Mucosa of rectum (tissue), 2 donors: ENCODE measurements around the gene MGLL.

Experiments
- H3K27ac ChIP-seq, 2 donors: one replicate each; pipeline ENCODE4 v1.7.0; 2013; ENCODE audit warnings: inconsistent platforms in 2 of 2, low read depth in 2 of 2, low read length in 2 of 2
- H3K27me3 ChIP-seq, 2 donors: one replicate each; pipeline ENCODE4 v1.7.0; 2013; ENCODE audit warnings: low read length in 2 of 2; ENCODE audit not compliant: control insufficient read depth in 2 of 2, insufficient read depth in 2 of 2
- H3K36me3 ChIP-seq, 2 donors: one replicate each; pipeline ENCODE4 v1.7.0; 2013; ENCODE audit warnings: low read length in 2 of 2; ENCODE audit not compliant: control insufficient read depth in 2 of 2, insufficient read depth in 2 of 2
- H3K4me1 ChIP-seq, 2 donors: one replicate each; pipeline ENCODE4 v1.7.0; 2013; ENCODE audit warnings: low read length in 2 of 2, mild to moderate bottlenecking in 1 of 2; ENCODE audit not compliant: control insufficient read depth in 2 of 2, insufficient read depth in 2 of 2
- H3K4me3 ChIP-seq, 2 donors: one replicate each; pipeline ENCODE4 v1.7.0; 2013; ENCODE audit warnings: low read length in 2 of 2
- H3K9ac ChIP-seq, 2 donors: one replicate each; pipeline ENCODE4 v1.7.0; 2013; ENCODE audit warnings: low read length in 2 of 2, low read depth in 1 of 2, mild to moderate bottlenecking in 1 of 2
- H3K9me3 ChIP-seq, 2 donors: one replicate each; pipeline ENCODE4 v1.7.0; 2013; ENCODE audit warnings: low read length in 2 of 2; ENCODE audit not compliant: control insufficient read depth in 2 of 2
- donor health status: healthy.
- donor health status: Normal muscosa, but diverticular disease.

The MGLL gene

DNA sequence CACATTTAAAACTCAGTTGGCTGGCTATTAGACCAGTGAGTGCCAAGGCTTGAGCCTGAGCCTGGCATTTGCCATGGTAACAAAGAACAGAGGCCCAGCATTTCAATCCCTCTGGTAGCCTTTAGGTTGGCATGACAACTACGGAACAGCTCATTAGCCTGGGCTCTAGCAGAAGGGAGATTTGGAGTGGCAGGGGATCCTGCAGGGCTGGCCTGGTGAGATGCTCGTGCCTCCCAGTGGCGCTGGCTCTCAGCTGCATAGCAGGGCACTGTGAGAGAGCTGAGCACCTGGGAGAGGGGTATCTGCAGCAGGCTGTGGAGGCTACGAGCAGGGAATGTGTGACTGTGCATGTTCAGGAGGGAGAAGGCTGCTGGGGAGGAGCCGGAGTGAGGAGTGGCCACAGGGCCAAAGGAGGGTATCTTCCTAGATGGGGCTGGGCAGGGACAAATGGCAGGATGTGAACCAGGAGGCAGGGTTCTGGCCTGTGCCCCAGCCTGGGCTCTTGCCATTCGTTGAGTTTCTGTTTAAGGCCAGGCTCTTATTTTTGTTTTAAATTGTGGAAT, 155.1 kb downstream of the MGLL start:
- Histone ChIP-seq H3K9me3 (no peaks in the 10 kb centered on the region), H3K9ac (no peak overlapping the region), H3K4me3 (no peak overlapping the region), H3K27ac (no peak overlapping the region), H3K4me1 (peaks cover 6% of the 10 kb centered on the region in 2 donors), H3K36me3 (no peaks in the 10 kb centered on the region), H3K27me3 (no peaks in the 10 kb centered on the region)

GRCh38 chr3:127666676-127667075, 155.6 kb downstream of the MGLL start:
- Histone ChIP-seq H3K4me3 (no peak overlapping the region), H3K9me3 (no peaks in the 10 kb centered on the region), H3K9ac (no peak overlapping the region), H3K4me1 (peaks cover 1 to 2% of the 10 kb centered on the region in 2 donors), H3K36me3 (no peaks in the 10 kb centered on the region), H3K27ac (no peak overlapping the region), H3K27me3 (no peaks in the 10 kb centered on the region)

- Histone ChIP-seq H3K27me3 (no peaks in the 10 kb centered on the region), H3K36me3 (no peaks in the 10 kb centered on the region), H3K27ac (no peak overlapping the region)
Measured at GRCh38 chr3:127665586-127665985, 156.7 kb downstream of the MGLL start.

DNA sequence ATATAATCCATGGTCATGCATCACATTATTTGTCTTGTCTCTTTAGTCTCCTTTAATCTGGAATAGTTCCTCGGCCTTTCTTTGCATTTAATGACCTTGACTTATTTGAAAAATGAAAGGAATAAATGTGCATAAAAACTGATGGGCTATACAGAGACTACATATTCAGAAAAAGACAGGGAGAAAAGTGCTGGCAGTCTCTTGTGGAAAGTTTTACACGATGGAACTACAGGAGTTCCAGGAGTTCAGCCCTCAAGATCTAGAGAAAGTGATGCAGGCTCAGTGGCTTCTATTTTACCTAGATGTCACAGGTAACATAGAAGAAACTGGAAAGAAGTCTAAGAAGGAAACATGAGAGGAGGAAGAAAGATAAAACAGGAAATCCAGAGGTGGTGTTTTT, 157.2 kb downstream of the MGLL start:
- no peaks in the 10 kb centered on the region for H3K27me3 ChIP-seq
- H3K36me3 ChIP-seq, result no peaks in the 10 kb centered on the region

More at GRCh38 chr3:127665586-127665985, 156.7 kb downstream of the MGLL start:
- no peaks in the 10 kb centered on the region for H3K4me1 ChIP-seq
- no peak overlapping the region for H3K9ac ChIP-seq
- no peak overlapping the region for H3K4me3 ChIP-seq
- H3K9me3 ChIP-seq, result no peaks in the 10 kb centered on the region

GRCh38 chr3:127663151-127663550, 159.2 kb downstream of the MGLL start:
- Histone ChIP-seq H3K36me3 (no peaks in the 10 kb centered on the region), H3K27ac (no peak overlapping the region), H3K4me1 (no peaks in the 10 kb centered on the region), H3K4me3 (no peak overlapping the region), H3K27me3 (no peaks in the 10 kb centered on the region), H3K9ac (no peak overlapping the region), H3K9me3 (no peaks in the 10 kb centered on the region)

More for the DNA sequence above, 157.2 kb downstream of the MGLL start:
- Histone ChIP-seq H3K4me1 (no peaks in the 10 kb centered on the region), H3K27ac (no peak overlapping the region), H3K4me3 (no peak overlapping the region), H3K9me3 (no peaks in the 10 kb centered on the region), H3K9ac (no peak overlapping the region)

GRCh38 chr3:127662001-127662469, 160.3 kb downstream of the MGLL start:
- H3K9me3 ChIP-seq, result no peaks in the 10 kb centered on the region
- H3K36me3 ChIP-seq, result no peaks in the 10 kb centered on the region
- no peak overlapping the region for H3K27ac ChIP-seq
- no peaks in the 10 kb centered on the region for H3K27me3 ChIP-seq
- no peak overlapping the region for H3K4me3 ChIP-seq
- H3K4me1 ChIP-seq, result no peaks in the 10 kb centered on the region
- no peak overlapping the region for H3K9ac ChIP-seq

- Histone ChIP-seq H3K27ac (no peak overlapping the region), H3K4me3 (no peak overlapping the region), H3K36me3 (no peaks in the 10 kb centered on the region), H3K27me3 (no peaks in the 10 kb centered on the region), H3K4me1 (no peaks in the 10 kb centered on the region), H3K9me3 (no peaks in the 10 kb centered on the region), H3K9ac (no peak overlapping the region)
Measured at GRCh38 chr3:127661600-127661999, 160.7 kb downstream of the MGLL start.

GRCh38 chr3:127660621-127661251, 161.6 kb downstream of the MGLL start:
- no peaks in the 10 kb centered on the region for H3K9me3 ChIP-seq
- H3K27ac ChIP-seq, result no peak overlapping the region
- no peaks in the 10 kb centered on the region for H3K36me3 ChIP-seq
- H3K4me1 ChIP-seq, result no peaks in the 10 kb centered on the region
- H3K27me3 ChIP-seq, result no peaks in the 10 kb centered on the region
- no peak overlapping the region for H3K4me3 ChIP-seq
- no peak overlapping the region for H3K9ac ChIP-seq

- no peaks in the 10 kb centered on the region for H3K9me3 ChIP-seq
- H3K36me3 ChIP-seq, result no peaks in the 10 kb centered on the region
- no peak overlapping the region for H3K4me3 ChIP-seq
- no peak overlapping the region for H3K9ac ChIP-seq
- H3K4me1 ChIP-seq, result no peaks in the 10 kb centered on the region
- H3K27ac ChIP-seq, result no peak overlapping the region
- H3K27me3 ChIP-seq, result no peaks in the 10 kb centered on the region
Measured at GRCh38 chr3:127658234-127658633, 164.1 kb downstream of the MGLL start.

- Histone ChIP-seq H3K27me3 (no peaks in the 10 kb centered on the region), H3K4me1 (no peaks in the 10 kb centered on the region), H3K36me3 (no peaks in the 10 kb centered on the region), H3K9me3 (no peaks in the 10 kb centered on the region), H3K4me3 (no peak overlapping the region), H3K27ac (no peak overlapping the region), H3K9ac (no peak overlapping the region)
Measured at GRCh38 chr3:127656906-127657305, 165.4 kb downstream of the MGLL start.
